Globus pallidus (tissue), 1 donor: ENCODE measurements around the gene ISM2.

Source experiments
- DNase-seq: peaks from one replicate; pipeline ENCODE4 v3.0.0-alpha.2; 2015; ENCODE audit warnings: low spot score

The ISM2 gene

GRCh38 chr14:77507762-77508161, 9.1 kb upstream of the ISM2 start:
- DNase-seq = no peak

GRCh38 chr14:77505031-77505430, 6.4 kb upstream of the ISM2 start:
- DNase-seq = no peak

- DNase-seq = no peak
These were observed 4.5 kb upstream of the ISM2 start for GRCh38 chr14:77503138-77503537.

- DNase-seq = no peak
These were observed 3.6 kb upstream of the ISM2 start for GRCh38 chr14:77502109-77502782.

- no peak for DNase-seq
These were observed 440 bp upstream of the ISM2 start for GRCh38 chr14:77498984-77499527.

- no peak for DNase-seq
These were observed 3.3 kb downstream of the ISM2 start for GRCh38 chr14:77495334-77495733.

- no peak for DNase-seq
These were observed 7.6 kb downstream of the ISM2 start for GRCh38 chr14:77491056-77491455.

GRCh38 chr14:77490347-77490986, 8.1 kb downstream of the ISM2 start:
- no peak for DNase-seq

GRCh38 chr14:77489041-77489440, 9.6 kb downstream of the ISM2 start:
- no peak for DNase-seq

- no peak for DNase-seq
These were observed 10.1 kb downstream of the ISM2 start for GRCh38 chr14:77488558-77488957.

GRCh38 chr14:77485901-77486678, 12.5 kb downstream of the ISM2 start:
- DNase-seq = no peak

- DNase-seq = no peak
These were observed 13.4 kb downstream of the ISM2 start for GRCh38 chr14:77485256-77485655.

- no peak for DNase-seq
These were observed 16.2 kb downstream of the ISM2 start for GRCh38 chr14:77482422-77482821.

- no peak for DNase-seq
These were observed 19.8 kb downstream of the ISM2 start for GRCh38 chr14:77478796-77479195.

- no peak for DNase-seq
These were observed 20.6 kb downstream of the ISM2 start for GRCh38 chr14:77478029-77478428.

- no peak for DNase-seq
These were observed 23.0 kb downstream of the ISM2 start for GRCh38 chr14:77475432-77476115.

GRCh38 chr14:77474479-77475177, 24.0 kb downstream of the ISM2 start:
- no peak for DNase-seq

GRCh38 chr14:77473921-77474320, 24.7 kb downstream of the ISM2 start:
- DNase-seq = no peak

- DNase-seq = no peak
These were observed 28.3 kb downstream of the ISM2 start for GRCh38 chr14:77470224-77470870.

GRCh38 chr14:77469539-77469938, 29.1 kb downstream of the ISM2 start:
- no peak for DNase-seq

GRCh38 chr14:77469067-77469505, 29.5 kb downstream of the ISM2 start:
- DNase-seq = no peak
